Prostate gland (tissue), 2 donors: ENCODE data around the gene CREB3L1. TPM values are rescaled to one million over a fixed set of nuclear protein-coding genes. Genes with fewer than 3 reads are reported as not detected.

ENCODE experiments used
- DNase-seq: peaks from one replicate; pipeline ENCODE4 v3.0.0-alpha.2; 2019; ENCODE audit warnings: low spot score
- H3K27ac ChIP-seq, 2 donors: fragments of 200-600 bp; sonication (generic); 2 replicates each; pipeline ENCODE4 v1.5.1; 2017 to 2019
- H3K27me3 ChIP-seq: fragments of 200-600 bp; sonication (generic); replicated peaks from 2 replicates; pipeline ENCODE4 v1.5.1; 2019; ENCODE audit not compliant: insufficient read depth
- H3K36me3 ChIP-seq, 2 donors: fragments of 200-600 bp; sonication (generic); 1 replicate in 1 of 2; 2 replicates in 1 of 2; pipeline versions ENCODE4 v1.5.1 to v1.8.1; 2017 to 2019
- H3K4me1 ChIP-seq: fragments of 200-600 bp; sonication (generic); replicated peaks from 2 replicates; pipeline ENCODE4 v1.5.1; 2019
- H3K4me3 ChIP-seq, 2 donors: fragments of 200-600 bp; sonication (generic); 2 replicates each; pipeline ENCODE4 v1.5.1; 2017 to 2019
- H3K9me3 ChIP-seq: fragments of 200-600 bp; sonication (generic); 2 replicates; pipeline ENCODE4 v1.5.1; 2017
- POLR2A ChIP-seq: fragments of 450-650 bp; IDR thresholded peaks from one replicate; pipeline ENCODE4 v1.6.1; 2016; ENCODE audit warnings: antibody characterized with exemption, mild to moderate bottlenecking
- POLR2AphosphoS5 ChIP-seq: sonication (generic); formaldehyde crosslinking; IDR thresholded peaks from one replicate; pipeline ENCODE4 v1.6.1; 2017; ENCODE audit warnings: antibody characterized with exemption
- WGBS: methylation state at CpG from one replicate; pipeline ENCODE4 v1.1.5; 2018; 5-methylcytosine and 5-hydroxymethylcytosine counted together
- intact Hi-C: fragments of 100-400 bp; cut with DNase I; formaldehyde crosslinking; loops from one replicate; pipeline ENCODE4 v1.14.2; 2022
- total RNA-seq, 2 donors: library from RNA; depleted of rRNA; stranded (reverse); fragments of >200 nt; gene quantifications; one replicate each; pipeline ENCODE4 v1.1.0, GENCODE V29; 2016
- TF ChIP-seq, protein P1 (sequence below), 4 experiments: fragments of 200-600 bp in 2 of 4; fragments of 450-650 bp in 2 of 4; sonication (generic) in 2 of 4; IDR thresholded peaks; 1 replicate in 3 of 4; 2 replicates in 1 of 4; pipeline ENCODE4 v1.5.1; 2016 to 2019; ENCODE audit warnings: antibody characterized with exemption in 4 of 4, mild to moderate bottlenecking in 2 of 4, moderate library complexity in 2 of 4

Gene CREB3L1
- total RNA-seq, 2 donors from 2014 or later, result 41.0 to 47.0 TPM

DNA sequence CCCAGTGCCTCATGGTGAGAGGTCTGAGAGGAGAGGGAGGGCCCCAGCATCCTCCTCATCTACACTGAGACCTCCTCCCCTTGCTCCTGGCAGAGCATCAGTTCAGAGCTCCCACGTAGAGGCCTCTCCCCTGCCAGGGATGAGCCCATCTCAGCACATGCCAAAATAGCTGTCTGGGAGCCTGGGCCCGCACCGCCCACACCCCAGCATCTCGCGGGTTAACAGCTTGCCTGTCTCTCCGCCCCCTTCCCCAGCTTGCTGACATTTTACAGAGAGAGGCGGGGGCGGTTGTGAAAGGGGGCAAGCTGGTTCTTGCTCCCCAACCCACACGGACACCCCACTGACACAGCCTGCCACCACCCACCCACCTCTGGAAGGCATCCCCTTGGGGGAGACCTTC, 76.2 kb downstream of the CREB3L1 start:
- Histone ChIP-seq H3K9me3 (no peaks in the 10 kb centered on the region), H3K27ac (no peak overlapping the region), H3K4me1 (peaks cover 13% of the 10 kb centered on the region), H3K4me3 (no peak overlapping the region), H3K27me3 (no peaks in the 10 kb centered on the region), H3K36me3 (no peaks in the 10 kb centered on the region)
- intact Hi-C loops, result no loop called here
- TF ChIP-seq, protein P1, sequence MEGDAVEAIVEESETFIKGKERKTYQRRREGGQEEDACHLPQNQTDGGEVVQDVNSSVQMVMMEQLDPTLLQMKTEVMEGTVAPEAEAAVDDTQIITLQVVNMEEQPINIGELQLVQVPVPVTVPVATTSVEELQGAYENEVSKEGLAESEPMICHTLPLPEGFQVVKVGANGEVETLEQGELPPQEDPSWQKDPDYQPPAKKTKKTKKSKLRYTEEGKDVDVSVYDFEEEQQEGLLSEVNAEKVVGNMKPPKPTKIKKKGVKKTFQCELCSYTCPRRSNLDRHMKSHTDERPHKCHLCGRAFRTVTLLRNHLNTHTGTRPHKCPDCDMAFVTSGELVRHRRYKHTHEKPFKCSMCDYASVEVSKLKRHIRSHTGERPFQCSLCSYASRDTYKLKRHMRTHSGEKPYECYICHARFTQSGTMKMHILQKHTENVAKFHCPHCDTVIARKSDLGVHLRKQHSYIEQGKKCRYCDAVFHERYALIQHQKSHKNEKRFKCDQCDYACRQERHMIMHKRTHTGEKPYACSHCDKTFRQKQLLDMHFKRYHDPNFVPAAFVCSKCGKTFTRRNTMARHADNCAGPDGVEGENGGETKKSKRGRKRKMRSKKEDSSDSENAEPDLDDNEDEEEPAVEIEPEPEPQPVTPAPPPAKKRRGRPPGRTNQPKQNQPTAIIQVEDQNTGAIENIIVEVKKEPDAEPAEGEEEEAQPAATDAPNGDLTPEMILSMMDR (IDR thresholded peaks at IDR 0.05), result no peak
- TF ChIP-seq POLR2A, result no peak
- TF ChIP-seq POLR2AphosphoS5, result no peak
- 25% methylated on average over 9 of the region's 9 CpGs for whole genome bisulfite sequencing
- DNase-seq, result no peak

- 74% methylated on average over 7 of the region's 7 CpGs for WGBS
- Histone ChIP-seq H3K9me3 (no peaks in the 10 kb centered on the region), H3K27ac (peak overlapping the region; percentile 34 to 51), H3K36me3 (no peaks in the 10 kb centered on the region), H3K4me3 (no peak overlapping the region), H3K27me3 (no peaks in the 10 kb centered on the region), H3K4me1 (peaks cover 11% of the 10 kb centered on the region)
- no peak for TF ChIP-seq POLR2A
- TF ChIP-seq, protein P1 (IDR thresholded peaks at IDR 0.05), result no peak
- TF ChIP-seq POLR2AphosphoS5, result no peak
- intact Hi-C loops, result no loop called here
- no peak for DNase-seq
Measured at GRCh38 chr11:46356924-46357482, 79.5 kb downstream of the CREB3L1 start.

DNA sequence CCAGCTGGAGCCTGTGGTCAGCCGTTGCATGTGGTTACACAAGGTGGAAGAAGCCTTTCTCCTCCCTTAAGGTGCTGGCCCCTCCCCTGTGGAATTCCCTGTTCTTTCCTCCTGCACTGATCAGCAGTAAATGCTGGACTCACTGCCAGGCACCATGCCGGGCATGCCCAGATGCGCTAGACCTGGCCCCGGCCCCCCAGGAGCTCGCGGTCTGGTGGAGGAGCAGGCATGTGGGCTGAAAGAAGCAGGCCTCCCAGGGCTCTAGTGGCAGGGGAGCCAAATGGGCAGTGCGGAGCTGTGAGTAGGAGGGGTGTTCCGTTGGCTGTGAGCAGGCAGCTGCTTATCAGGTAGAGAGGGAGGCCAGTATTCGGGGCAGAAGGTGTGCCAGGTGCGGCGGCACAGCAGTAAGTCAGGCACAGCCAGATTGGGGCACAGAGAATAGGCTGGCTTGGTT, 80.0 kb downstream of the CREB3L1 start:
- H3K4me3 ChIP-seq, result no peak overlapping the region
- 61% methylated on average over 11 of the region's 11 CpGs for WGBS
- no peaks in the 10 kb centered on the region for H3K9me3 ChIP-seq
- intact Hi-C loops, result no loop called here
- DNase-seq, result peak; percentile 80
- TF ChIP-seq, protein P1 (IDR thresholded peaks at IDR 0.05), result no peak
- TF ChIP-seq POLR2A (no peak), POLR2AphosphoS5 (peak; percentile 82)
- H3K4me1 ChIP-seq, result peaks cover 10% of the 10 kb centered on the region
- no peaks in the 10 kb centered on the region for H3K27me3 ChIP-seq
- H3K27ac ChIP-seq, result peak overlapping the region; percentile 34 to 51
- H3K36me3 ChIP-seq, result no peaks in the 10 kb centered on the region

GRCh38 chr11:46359953-46360352, 82.5 kb downstream of the CREB3L1 start:
- H3K27ac ChIP-seq, result no peak overlapping the region
- H3K4me3 ChIP-seq, result no peak overlapping the region
- no peaks in the 10 kb centered on the region for H3K36me3 ChIP-seq
- H3K9me3 ChIP-seq, result no peaks in the 10 kb centered on the region
- TF ChIP-seq POLR2AphosphoS5, result no peak
- no peak for DNase-seq
- 61% methylated on average over 1 of the region's 1 CpG for WGBS
- H3K27me3 ChIP-seq, result no peaks in the 10 kb centered on the region
- intact Hi-C loops, result no loop called here
- H3K4me1 ChIP-seq, result peaks cover 10% of the 10 kb centered on the region

- Histone ChIP-seq H3K4me1 (peaks cover 10% of the 10 kb centered on the region), H3K4me3 (peak overlapping the region; percentile 6 to 24), H3K36me3 (no peaks in the 10 kb centered on the region), H3K27ac (peak overlapping the region; percentile 72 to 77), H3K9me3 (no peaks in the 10 kb centered on the region), H3K27me3 (no peaks in the 10 kb centered on the region)
- TF ChIP-seq POLR2A, result no peak
- no peak for DNase-seq
- 55% methylated on average over 7 of the region's 7 CpGs for WGBS
- intact Hi-C loops, result no loop called here
Measured at GRCh38 chr11:46360878-46361277, 83.4 kb downstream of the CREB3L1 start.
